Natural killer cell (primary cell): ENCODE measurements around the gene LEFTY1. TPM values are rescaled to one million over a fixed set of nuclear protein-coding genes. Genes with fewer than 3 reads are reported as not detected.

Experiments used
- ATAC-seq, 3 donors: fragments of 150-1000 bp in 2 of 3; fragments of 200-7000 bp in 1 of 3; cut with Tn5 transposase; 1 replicate in 1 of 3; 2 replicates in 2 of 3; pipeline ENCODE4 v1.10.0; 2021; ENCODE audit warnings: mild to moderate bottlenecking in 2 of 3, moderate library complexity in 2 of 3
- DNase-seq, 2 donors: peaks; one replicate each; pipeline versions ENCODE4 v3.0.0 to v3.0.0-alpha.2; 2013 to 2021; ENCODE audit warnings: mixed read lengths in 1 of 2
- H3K27ac ChIP-seq: one replicate; pipeline ENCODE4 v1.5.1; 2013; ENCODE audit warnings: mild to moderate bottlenecking, low read length
- H3K27me3 ChIP-seq: one replicate; pipeline ENCODE4 v1.6.1; 2013; ENCODE audit warnings: low read length; ENCODE audit not compliant: control insufficient read depth, insufficient read depth
- H3K36me3 ChIP-seq: one replicate; pipeline ENCODE4 v1.6.1; 2013; ENCODE audit warnings: low read length; ENCODE audit not compliant: control insufficient read depth, insufficient read depth
- H3K4me1 ChIP-seq: one replicate; pipeline ENCODE4 v1.6.1; 2013; ENCODE audit warnings: low read length; ENCODE audit not compliant: control insufficient read depth, insufficient read depth
- H3K4me3 ChIP-seq: one replicate; pipeline ENCODE4 v1.5.1; 2013; ENCODE audit warnings: low read length
- H3K9me3 ChIP-seq: one replicate; pipeline ENCODE4 v1.6.1; 2013; ENCODE audit warnings: low read length; ENCODE audit not compliant: control insufficient read depth, insufficient read depth
- H3K27ac Mint-ChIP-seq, 2 donors: one replicate each; pipeline ENCODE4 v1.8.0; 2022; ENCODE audit warnings: mild to moderate bottlenecking in 2 of 2, mixed read lengths in 2 of 2, moderate library complexity in 1 of 2
- H3K27me3 Mint-ChIP-seq, 2 donors: one replicate each; pipeline ENCODE4 v1.8.0; 2022; ENCODE audit warnings: low read depth in 2 of 2, mixed read lengths in 2 of 2
- H3K36me3 Mint-ChIP-seq: one replicate; pipeline ENCODE4 v1.8.0; 2022; ENCODE audit warnings: mixed read lengths
- H3K4me1 Mint-ChIP-seq, 2 donors: one replicate each; pipeline ENCODE4 v1.8.0; 2022; ENCODE audit warnings: mixed read lengths in 2 of 2
- H3K4me3 Mint-ChIP-seq: one replicate; pipeline ENCODE4 v1.8.0; 2022; ENCODE audit warnings: mild to moderate bottlenecking, moderate library complexity, mixed read lengths
- H3K9me3 Mint-ChIP-seq, 2 donors: one replicate each; pipeline ENCODE4 v1.8.0; 2022; ENCODE audit warnings: mixed read lengths in 2 of 2
- WGBS: methylation state at CpG from one replicate; pipeline ENCODE4 v1.1.7; 2013; ENCODE audit warnings: missing lambda C conversion rate; ENCODE audit not compliant: insufficient coverage; 5-methylcytosine and 5-hydroxymethylcytosine counted together
- intact Hi-C: fragments of 100-400 bp; cut with micrococcal nuclease; formaldehyde crosslinking; loops from one replicate; pipeline ENCODE4 v1.14.2; 2022
- total RNA-seq, 4 donors: library from RNA; stranded (reverse); fragments of 120-200 nt in 1 of 4; gene quantifications; one replicate each; pipeline versions ENCODE4 v1.2.3 to v1.2.4, GENCODE V29; 2013 to 2022
- TF ChIP-seq, protein P1 (sequence below): fragments of 200-600 bp; IDR thresholded peaks from one replicate; pipeline ENCODE4 v1.8.0; 2022; ENCODE audit warnings: antibody characterized with exemption

The LEFTY1 gene
- total RNA-seq, 3 donors from 2014 or later (not counting 1 experiment from before 2014, with no cell fraction given): not detected

- Histone ChIP-seq H3K27me3 (no peaks in the 10 kb centered on the region), H3K9me3 (no peaks in the 10 kb centered on the region), H3K27ac (peak overlapping the region; percentile 91), H3K4me1 (peaks cover 67% of the 10 kb centered on the region), H3K36me3 (peaks cover 13% of the 10 kb centered on the region), H3K4me3 (peak overlapping the region; percentile 99)
- TF ChIP-seq, protein P1, sequence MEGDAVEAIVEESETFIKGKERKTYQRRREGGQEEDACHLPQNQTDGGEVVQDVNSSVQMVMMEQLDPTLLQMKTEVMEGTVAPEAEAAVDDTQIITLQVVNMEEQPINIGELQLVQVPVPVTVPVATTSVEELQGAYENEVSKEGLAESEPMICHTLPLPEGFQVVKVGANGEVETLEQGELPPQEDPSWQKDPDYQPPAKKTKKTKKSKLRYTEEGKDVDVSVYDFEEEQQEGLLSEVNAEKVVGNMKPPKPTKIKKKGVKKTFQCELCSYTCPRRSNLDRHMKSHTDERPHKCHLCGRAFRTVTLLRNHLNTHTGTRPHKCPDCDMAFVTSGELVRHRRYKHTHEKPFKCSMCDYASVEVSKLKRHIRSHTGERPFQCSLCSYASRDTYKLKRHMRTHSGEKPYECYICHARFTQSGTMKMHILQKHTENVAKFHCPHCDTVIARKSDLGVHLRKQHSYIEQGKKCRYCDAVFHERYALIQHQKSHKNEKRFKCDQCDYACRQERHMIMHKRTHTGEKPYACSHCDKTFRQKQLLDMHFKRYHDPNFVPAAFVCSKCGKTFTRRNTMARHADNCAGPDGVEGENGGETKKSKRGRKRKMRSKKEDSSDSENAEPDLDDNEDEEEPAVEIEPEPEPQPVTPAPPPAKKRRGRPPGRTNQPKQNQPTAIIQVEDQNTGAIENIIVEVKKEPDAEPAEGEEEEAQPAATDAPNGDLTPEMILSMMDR: no peak
- Mint-ChIP-seq H3K27ac (peak overlapping the region; percentile 72 to 83), H3K4me1 (peaks cover 38 to 59% of the 10 kb centered on the region in 2 donors), H3K9me3 (no peaks in the 10 kb centered on the region), H3K27me3 (peaks cover 0 to 1% of the 10 kb centered on the region in 2 donors), H3K4me3 (peak overlapping the region; percentile 91), H3K36me3 (no peaks in the 10 kb centered on the region)
- intact Hi-C loops: loop anchor here (2.0 kb wide), 1 partner anchor 15 kb away; no protein-coding TSS in a partner anchor
- peak in 1 of 2 donors; percentile 67 for DNase-seq
- ATAC-seq: peak; percentile 6 to 35 (median 19)
- WGBS: 4% methylated on average over 24 of the region's 25 CpGs
Observed at GRCh38 chr1:225881081-225881958, 7.6 kb downstream of the LEFTY1 start.

GRCh38 chr1:225880636-225881035 is 8.3 kb downstream of the LEFTY1 start:
- intact Hi-C loops: loop anchor here (2.0 kb wide), 1 partner anchor 14 kb away; no protein-coding TSS in a partner anchor
- no peaks in the 10 kb centered on the region for H3K27me3 ChIP-seq
- peak overlapping the region; percentile 91 for H3K4me3 Mint-ChIP-seq
- H3K27ac ChIP-seq: peak overlapping the region; percentile 91
- 36% methylated on average over 5 of the region's 5 CpGs for WGBS
- H3K4me1 ChIP-seq: peaks cover 73% of the 10 kb centered on the region
- DNase-seq: no peak
- H3K4me1 Mint-ChIP-seq: peaks cover 38 to 66% of the 10 kb centered on the region in 2 donors
- H3K27ac Mint-ChIP-seq: peak overlapping the region; percentile 72 to 83
- H3K9me3 Mint-ChIP-seq: no peaks in the 10 kb centered on the region
- no peaks in the 10 kb centered on the region for H3K36me3 Mint-ChIP-seq
- TF ChIP-seq, protein P1: no peak
- H3K4me3 ChIP-seq: peak overlapping the region; percentile 99
- no peak for ATAC-seq
- no peaks in the 10 kb centered on the region for H3K9me3 ChIP-seq
- no peaks in the 10 kb centered on the region for H3K27me3 Mint-ChIP-seq
- peaks cover 16% of the 10 kb centered on the region for H3K36me3 ChIP-seq

DNA sequence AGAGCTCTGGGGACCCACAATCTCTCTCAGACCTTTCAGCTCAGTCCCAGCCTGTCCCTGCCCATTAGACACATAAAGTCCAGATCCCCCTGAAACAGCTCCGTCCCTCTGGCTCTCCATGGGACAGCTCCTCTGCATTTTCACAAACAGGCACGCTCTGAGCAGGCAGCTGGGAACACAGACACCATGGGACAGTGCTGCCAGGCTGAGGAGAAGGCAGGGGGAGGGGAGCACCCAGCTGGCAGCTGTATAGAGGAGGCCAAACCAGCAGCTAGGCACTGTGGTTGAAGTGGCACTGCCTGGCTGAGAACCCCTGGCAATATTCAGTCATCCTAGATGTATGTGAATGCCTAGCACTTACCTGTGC is 8.7 kb downstream of the LEFTY1 start:
- intact Hi-C loops: loop anchor here (2.0 kb wide), 1 partner anchor 13 kb away; no protein-coding TSS in a partner anchor
- no peaks in the 10 kb centered on the region for H3K27me3 ChIP-seq
- peaks cover 77% of the 10 kb centered on the region for H3K4me1 ChIP-seq
- H3K4me1 Mint-ChIP-seq: peaks cover 38 to 71% of the 10 kb centered on the region in 2 donors
- WGBS: 75% methylated on average over 2 of the region's 2 CpGs
- DNase-seq: no peak
- no peak for ATAC-seq
- peak overlapping the region; percentile 91 for H3K4me3 Mint-ChIP-seq
- H3K9me3 Mint-ChIP-seq: no peaks in the 10 kb centered on the region
- peak overlapping the region; percentile 15 for H3K4me3 ChIP-seq
- no peaks in the 10 kb centered on the region for H3K27me3 Mint-ChIP-seq
- peak overlapping the region; percentile 91 for H3K27ac ChIP-seq
- H3K36me3 Mint-ChIP-seq: no peaks in the 10 kb centered on the region
- TF ChIP-seq, protein P1: no peak
- no peaks in the 10 kb centered on the region for H3K9me3 ChIP-seq
- peak overlapping the region; percentile 72 to 83 for H3K27ac Mint-ChIP-seq
- H3K36me3 ChIP-seq: peaks cover 21% of the 10 kb centered on the region
